HG02884 (cell line): ENCODE data around the gene MMP28.

Source experiments
- ATAC-seq: cut with Tn5 transposase; IDR thresholded peaks from one replicate; pipeline ENCODE4 v1.9.1; 2021; ENCODE audit warnings: mild to moderate bottlenecking, moderate library complexity; ENCODE audit not compliant: unreplicated experiment

The MMP28 gene

DNA sequence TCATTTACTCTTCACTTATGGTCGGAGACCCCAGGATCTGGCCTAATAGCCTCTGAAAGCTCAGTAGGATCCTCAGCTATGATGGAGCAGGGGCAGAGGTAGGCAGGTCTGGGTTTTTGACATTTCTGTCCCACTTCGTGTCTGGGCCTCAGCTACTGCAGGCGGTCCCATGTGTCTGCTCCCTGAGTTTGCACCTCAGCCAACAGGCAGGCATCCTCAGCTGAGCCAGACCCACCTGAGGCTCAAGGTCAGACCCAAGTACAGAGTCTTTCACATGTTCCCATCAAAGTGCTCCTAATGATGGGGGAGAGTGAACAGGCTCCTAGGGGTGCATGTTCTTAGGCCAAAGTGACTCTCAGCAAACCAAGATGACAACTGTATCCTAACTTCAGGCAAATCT, 66.9 kb downstream of the MMP28 start:
- ATAC-seq: no peak

DNA sequence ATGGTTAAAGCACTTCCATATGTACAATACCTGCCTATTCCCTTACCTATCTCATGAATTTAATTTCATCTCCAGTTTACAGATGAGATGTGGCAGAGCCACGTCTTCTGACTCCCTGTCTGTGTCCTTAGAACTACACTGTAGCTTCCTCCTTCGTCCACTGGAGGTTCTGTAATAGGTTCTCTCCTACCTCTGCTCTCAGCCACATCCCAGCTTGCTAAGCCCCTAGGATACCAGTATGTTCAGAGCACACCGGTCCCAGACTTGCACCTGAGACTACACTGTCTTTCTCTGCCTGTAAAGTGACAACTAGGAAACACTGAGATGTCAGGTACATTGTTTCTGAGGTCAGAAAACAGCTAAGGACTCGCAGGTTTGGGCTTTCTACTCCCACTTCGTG, 67.8 kb downstream of the MMP28 start:
- ATAC-seq: no peak

GRCh38 chr17:35726953-35727460, 68.4 kb downstream of the MMP28 start:
- no peak for ATAC-seq

- no peak for ATAC-seq
Observed at GRCh38 chr17:35726127-35726952, 69.1 kb downstream of the MMP28 start.

DNA sequence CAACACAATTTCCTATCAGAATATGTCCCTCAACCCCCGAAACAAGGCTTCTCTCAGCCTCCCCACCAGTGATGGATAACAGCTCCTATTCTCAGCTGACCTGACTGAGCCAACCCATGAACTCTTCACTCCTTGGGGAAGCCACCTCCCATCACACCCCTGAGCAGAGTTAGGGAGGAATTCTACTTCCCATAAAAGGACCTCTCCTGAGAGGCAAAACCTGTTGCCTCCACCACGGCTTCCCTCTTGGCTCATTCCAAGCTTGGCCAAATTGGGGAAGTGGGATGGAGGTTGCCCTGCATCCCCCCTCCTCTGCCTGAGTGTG, 69.7 kb downstream of the MMP28 start:
- no peak for ATAC-seq

GRCh38 chr17:35725058-35725457, 70.4 kb downstream of the MMP28 start:
- no peak for ATAC-seq

- no peak for ATAC-seq
Observed at GRCh38 chr17:35723735-35724134, 71.7 kb downstream of the MMP28 start.

- ATAC-seq: no peak
Observed at GRCh38 chr17:35717475-35717874, 78.0 kb downstream of the MMP28 start.

DNA sequence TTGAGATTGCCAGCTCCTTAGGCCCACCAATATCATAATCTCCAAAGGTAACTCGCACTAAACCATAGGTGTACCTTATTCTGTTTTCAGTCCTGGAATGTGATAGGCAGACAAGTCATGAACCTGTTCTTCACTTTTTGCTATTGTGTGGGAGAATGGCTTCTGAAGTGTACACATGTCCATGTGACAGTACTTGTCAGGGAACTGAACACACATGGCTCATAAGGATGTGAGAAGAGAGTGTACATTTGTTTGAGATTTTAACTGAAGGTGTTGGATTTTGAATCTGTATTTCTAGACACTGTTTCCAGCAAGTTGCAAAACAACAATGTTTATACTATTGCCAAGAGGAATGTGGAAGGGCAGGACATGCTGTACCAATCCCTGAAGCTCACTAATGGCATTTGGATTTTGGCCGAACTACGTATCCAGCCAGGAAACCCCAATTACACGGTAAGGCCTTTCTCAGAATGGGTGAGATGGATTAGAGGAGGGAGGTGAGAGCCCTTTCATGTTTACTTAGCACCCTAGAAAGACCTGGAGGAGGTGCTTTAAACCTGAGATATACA, 78.5 kb downstream of the MMP28 start:
- ATAC-seq: no peak

- no peak for ATAC-seq
Observed at GRCh38 chr17:35716173-35716572, 79.3 kb downstream of the MMP28 start.
